IPS-NIHi7 (cell line): ENCODE data around the gene GALNT16.

Experiments
- DNase-seq: peaks from one replicate; pipeline ENCODE4 v3.0.0; 2012; ENCODE audit warnings: mixed read lengths; ENCODE audit errors: extremely low spot score

GALNT16 gene

GRCh38 chr14:69337984-69338383 lies 78.0 kb downstream of the GALNT16 start:
- no peak for DNase-seq

GRCh38 chr14:69339426-69339825 lies 79.5 kb downstream of the GALNT16 start:
- no peak for DNase-seq

GRCh38 chr14:69342928-69343525 lies 83.1 kb downstream of the GALNT16 start:
- DNase-seq: no peak

GRCh38 chr14:69344171-69344570 lies 84.2 kb downstream of the GALNT16 start:
- DNase-seq: no peak

- DNase-seq: no peak
Measured at GRCh38 chr14:69345402-69345801, 85.4 kb downstream of the GALNT16 start.

- peak; percentile 93 for DNase-seq
Measured at GRCh38 chr14:69346710-69347109, 86.8 kb downstream of the GALNT16 start.

- DNase-seq: no peak
Measured at GRCh38 chr14:69349091-69349777, 89.3 kb downstream of the GALNT16 start.

GRCh38 chr14:69350892-69351291 lies 90.9 kb downstream of the GALNT16 start:
- no peak for DNase-seq

- no peak for DNase-seq
Measured at GRCh38 chr14:69351385-69351784, 91.4 kb downstream of the GALNT16 start.

- DNase-seq: no peak
Measured at GRCh38 chr14:69351911-69352310, 92.0 kb downstream of the GALNT16 start.

GRCh38 chr14:69353168-69353567 lies 93.2 kb downstream of the GALNT16 start:
- DNase-seq: no peak

- no peak for DNase-seq
Measured at GRCh38 chr14:69354383-69355153, 94.6 kb downstream of the GALNT16 start.

- no peak for DNase-seq
Measured at GRCh38 chr14:69355154-69355597, 95.2 kb downstream of the GALNT16 start.

- no peak for DNase-seq
Measured at GRCh38 chr14:69355607-69356281, 95.8 kb downstream of the GALNT16 start.

GRCh38 chr14:69356903-69357543 lies 97.1 kb downstream of the GALNT16 start:
- DNase-seq: no peak

- no peak for DNase-seq
Measured at GRCh38 chr14:69357544-69358200, 97.7 kb downstream of the GALNT16 start.

- DNase-seq: no peak
Measured at GRCh38 chr14:69358233-69358963, 98.4 kb downstream of the GALNT16 start.

- DNase-seq: no peak
Measured at GRCh38 chr14:69358966-69359365, 99.0 kb downstream of the GALNT16 start.

- DNase-seq: no peak
Measured at GRCh38 chr14:69360438-69361108, 100.6 kb downstream of the GALNT16 start.

GRCh38 chr14:69363055-69363454 lies 103.1 kb downstream of the GALNT16 start:
- DNase-seq: peak; percentile 75
